ENCODE results near the gene SDR9C7.
"Not testable (repeated sequence)": the region's sequence is repeated elsewhere in the genome, so short reads cannot be mapped to it uniquely, and the experiment has no call there.

SDR9C7 gene

DNA sequence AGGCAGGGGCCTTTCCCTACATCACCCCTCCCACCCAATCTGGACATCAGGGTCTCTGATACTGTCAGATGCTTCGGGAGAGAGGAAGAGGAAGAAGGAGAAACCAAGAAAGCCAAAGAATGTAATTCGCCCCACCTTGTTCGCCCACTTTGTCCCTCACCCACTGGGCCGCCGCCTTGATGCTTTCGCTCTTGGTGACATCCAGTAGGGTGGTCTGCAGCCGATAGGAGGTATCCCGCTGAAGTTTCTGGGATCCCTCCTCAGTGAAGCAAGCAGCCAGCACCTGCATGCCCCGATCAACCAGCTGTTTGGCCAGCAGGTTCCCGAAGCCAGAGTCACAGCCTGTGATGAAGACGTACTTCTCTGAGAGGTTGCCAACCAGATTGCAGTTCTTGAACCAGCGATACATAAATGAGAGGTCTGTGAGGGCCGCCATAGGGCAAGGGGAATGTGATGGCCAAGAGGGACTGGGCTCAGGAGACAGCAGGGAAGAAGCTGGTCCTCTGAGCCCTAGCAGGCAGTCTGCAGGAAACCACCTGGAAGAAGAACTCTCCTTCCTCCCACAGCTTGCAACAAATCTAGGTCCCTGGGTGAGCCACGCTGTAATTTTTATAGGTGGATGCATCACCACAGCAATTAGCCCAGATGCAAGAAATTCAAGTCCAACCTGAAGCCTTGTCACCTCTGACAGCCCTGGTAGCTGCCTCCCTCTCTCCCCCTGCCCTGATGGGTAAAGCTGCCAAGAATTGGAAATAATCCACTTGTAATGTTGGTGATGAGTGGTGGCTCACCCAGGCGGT, at the start of gene SDR9C7:
Gene SDR9C7 (minus strand): TSS at position 583 of the 800 bp plus-strand sequence. CDS start 147 bp downstream, at position 436.
- no peak for DNase-seq (ENCODE audit: low read depth)

DNA sequence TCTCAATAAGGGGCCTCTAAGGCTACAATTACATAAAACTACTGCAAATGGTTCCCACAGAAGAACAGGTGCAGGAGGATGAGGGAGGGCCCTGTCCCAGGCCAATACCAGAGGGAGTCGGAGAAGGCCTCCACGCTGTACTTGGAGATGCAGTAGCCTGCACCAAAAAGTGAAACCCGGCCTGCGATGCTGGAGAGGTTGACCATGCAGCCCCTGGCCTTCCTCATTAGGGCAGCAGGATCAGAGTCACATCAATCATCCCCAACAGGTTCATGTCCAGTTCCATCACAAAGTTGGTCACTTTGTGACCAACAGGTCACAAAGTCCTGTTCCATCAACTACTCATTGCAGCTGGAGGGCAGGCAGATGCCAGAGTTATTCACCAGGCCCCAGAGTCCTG, 49.2 kb upstream of the SDR9C7 start:
- DNase-seq (ENCODE audit: low read depth): no peak

- DNase-seq (ENCODE audit: low read depth): not testable (repeated sequence)
These were observed 48.5 kb upstream of the SDR9C7 start for GRCh38 chr12:56982578-56983236.

- no peak for DNase-seq (ENCODE audit: low read depth)
These were observed 46.8 kb upstream of the SDR9C7 start for GRCh38 chr12:56980941-56981530.

- DNase-seq (ENCODE audit: low read depth): no peak
These were observed 46.1 kb upstream of the SDR9C7 start for GRCh38 chr12:56980268-56980667.

DNA sequence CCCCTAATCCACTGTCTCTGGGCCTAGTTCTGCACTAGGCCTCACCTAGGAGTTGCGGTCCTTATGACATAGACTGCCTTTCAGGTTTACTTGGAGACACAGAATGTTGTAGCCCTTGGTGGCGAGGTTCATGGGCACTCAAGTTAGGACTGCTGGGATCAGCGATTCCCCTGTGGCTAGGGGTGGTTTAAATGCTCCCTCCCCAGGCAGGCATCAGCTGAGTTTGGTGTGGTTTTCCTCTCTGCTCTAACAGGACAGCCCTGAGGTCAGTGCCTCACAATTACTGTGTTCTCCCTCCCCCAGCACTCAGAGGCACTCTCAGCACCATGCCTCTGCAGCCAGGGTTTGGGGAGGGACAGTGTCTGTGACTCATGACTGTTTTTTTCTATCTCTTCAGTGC, 45.4 kb upstream of the SDR9C7 start:
- DNase-seq (ENCODE audit: low read depth): no peak

- DNase-seq (ENCODE audit: low read depth): no peak
These were observed 44.4 kb upstream of the SDR9C7 start for GRCh38 chr12:56978397-56979138.

GRCh38 chr12:56977361-56977760, 43.2 kb upstream of the SDR9C7 start:
- not testable (repeated sequence) for DNase-seq (ENCODE audit: low read depth)

DNA sequence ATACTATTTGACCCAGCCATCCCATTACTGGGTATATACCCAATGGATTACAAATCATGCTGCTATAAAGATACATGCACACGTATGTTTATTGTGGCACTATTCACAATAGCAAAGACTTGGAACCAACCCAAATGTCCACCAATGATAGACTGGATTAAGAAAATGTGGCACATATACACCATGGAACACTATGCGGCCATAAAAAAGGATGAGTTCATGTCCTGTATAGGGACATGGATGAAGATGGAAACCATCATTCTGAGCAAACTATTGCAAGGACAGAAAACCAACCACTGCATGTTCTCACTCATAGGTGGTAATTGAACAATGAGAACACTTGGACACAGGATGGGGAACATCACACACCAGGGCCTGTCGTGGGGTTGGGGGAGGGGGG, 40.0 kb upstream of the SDR9C7 start:
- DNase-seq (ENCODE audit: low read depth): not testable (repeated sequence)

DNA sequence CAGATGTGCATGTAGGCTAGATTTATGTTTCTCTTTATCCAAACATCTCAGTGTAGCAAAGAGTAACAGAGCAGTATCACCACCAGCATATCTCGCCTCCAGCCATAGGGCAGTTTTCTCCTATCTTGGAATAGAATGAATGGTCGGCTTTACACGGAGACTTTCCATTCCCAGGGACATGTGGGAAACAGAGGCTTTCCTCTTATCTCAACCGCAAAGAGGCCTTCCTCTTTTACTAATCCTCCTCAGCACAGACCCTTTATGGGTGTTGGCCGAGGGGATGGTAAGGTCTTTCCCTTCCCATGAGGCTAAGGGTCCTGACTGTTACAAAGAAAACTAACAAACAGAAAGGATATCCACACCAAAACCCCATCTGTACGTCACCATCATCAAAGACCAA, 34.7 kb upstream of the SDR9C7 start:
- not testable (repeated sequence) for DNase-seq (ENCODE audit: low read depth)

- DNase-seq (ENCODE audit: low read depth): not testable (repeated sequence)
These were observed 31.9 kb upstream of the SDR9C7 start for GRCh38 chr12:56965997-56966642.

- not testable (repeated sequence) for DNase-seq (ENCODE audit: low read depth)
These were observed 30.9 kb upstream of the SDR9C7 start for GRCh38 chr12:56965124-56965523.

- DNase-seq (ENCODE audit: low read depth): not testable (repeated sequence)
These were observed 29.3 kb upstream of the SDR9C7 start for GRCh38 chr12:56963557-56963956.

- DNase-seq (ENCODE audit: low read depth): not testable (repeated sequence)
These were observed 28.0 kb upstream of the SDR9C7 start for GRCh38 chr12:56962247-56962646.

DNA sequence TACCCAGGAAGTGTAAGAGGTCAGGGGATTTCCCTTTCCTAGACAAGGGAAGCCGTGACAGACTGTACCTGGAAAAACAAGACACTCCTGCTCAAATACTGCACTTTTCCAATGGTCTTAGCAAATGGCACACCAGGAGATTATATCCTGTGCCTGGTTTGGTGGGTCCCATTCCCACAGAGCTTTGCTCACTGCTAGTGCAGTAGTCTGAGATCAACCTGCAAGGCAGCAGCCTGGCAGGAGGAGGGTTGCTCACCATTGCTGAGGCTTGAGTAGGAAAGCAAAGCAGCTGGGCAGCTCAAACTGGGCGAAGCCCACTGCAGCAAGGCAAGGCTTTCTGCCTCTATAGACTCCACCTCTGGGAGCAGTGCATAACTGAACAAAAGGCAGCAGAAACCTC, 24.2 kb upstream of the SDR9C7 start:
- no peak for DNase-seq (ENCODE audit: low read depth)

DNA sequence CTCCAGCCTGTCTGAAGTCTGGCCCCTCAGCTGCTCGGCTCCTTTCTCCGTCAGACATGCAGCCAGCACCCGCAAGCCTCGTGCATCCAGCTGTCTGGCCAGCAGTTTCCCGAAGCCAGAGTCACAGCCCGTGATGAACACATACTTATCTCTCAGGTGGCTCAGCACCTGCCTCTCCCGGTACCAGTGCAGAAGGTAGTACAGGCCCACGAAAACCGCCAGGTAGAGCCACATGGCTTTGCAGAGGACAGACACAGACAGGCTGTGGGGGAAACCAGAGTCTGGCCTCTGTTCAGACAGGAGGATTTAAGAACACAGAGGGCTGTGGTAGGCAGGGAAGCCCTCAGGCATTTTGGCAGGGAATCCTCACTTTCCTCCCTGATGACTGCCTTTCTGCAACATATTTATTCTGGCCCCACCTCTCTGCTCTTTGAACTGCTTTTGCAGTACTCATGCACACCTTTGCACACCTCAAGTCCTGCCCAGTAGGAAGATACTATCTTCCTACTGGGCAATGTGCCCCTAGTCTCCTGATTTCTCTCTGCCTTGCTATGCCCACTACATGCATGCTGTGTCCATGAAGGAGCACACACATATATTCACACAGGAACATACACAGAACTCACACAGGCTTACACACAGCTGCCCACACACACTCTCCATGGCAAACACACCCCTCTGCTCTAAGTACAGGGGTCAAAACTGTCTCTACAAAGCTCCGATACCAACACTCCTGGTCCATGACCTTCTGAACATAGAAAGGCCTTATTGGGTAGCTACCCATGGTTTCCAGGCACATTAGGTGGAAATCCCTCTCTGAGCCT, 23.2 kb upstream of the SDR9C7 start, which contains the start of gene RDH16:
Gene RDH16 (minus strand): TSS at position 380 of the 824 bp plus-strand sequence. CDS start 146 bp downstream, at position 234.
- no peak for DNase-seq (ENCODE audit: low read depth)

GRCh38 chr12:56955631-56956256, 21.5 kb upstream of the SDR9C7 start:
- no peak for DNase-seq (ENCODE audit: low read depth)

GRCh38 chr12:56954958-56955355, 20.7 kb upstream of the SDR9C7 start:
- no peak for DNase-seq (ENCODE audit: low read depth)

GRCh38 chr12:56954057-56954957, 20.1 kb upstream of the SDR9C7 start:
- DNase-seq (ENCODE audit: low read depth): no peak
